Neural cell (in vitro differentiated cells): Measurements from ENCODE around the gene FOXO1. TPM values are rescaled to one million over a fixed set of nuclear protein-coding genes. Genes with fewer than 3 reads are reported as not detected.

Source experiments
- H2AFZ ChIP-seq: fragments of 200-600, 300-800 bp; sonication (generic), shearing (Covaris generic); 2 replicates; pipeline ENCODE4 v1.6.0; 2014; ENCODE audit warnings: low read depth, mild to moderate bottlenecking, antibody characterized with exemption, low read length, moderate library complexity
- H3F3A ChIP-seq: fragments of 200-600 bp; shearing (Covaris generic); 2 replicates; pipeline ENCODE4 v1.6.1; 2016; ENCODE audit warnings: mild to moderate bottlenecking, moderate library complexity, mixed read lengths, antibody characterized with exemption, low read length; ENCODE audit not compliant: insufficient read depth, poor library complexity, severe bottlenecking
- H3K27ac ChIP-seq: fragments of 200-600, 300-800 bp; sonication (generic), shearing (Covaris generic); 2 replicates; pipeline ENCODE4 v1.5.1; 2014; ENCODE audit warnings: mild to moderate bottlenecking, low read length, moderate library complexity
- H3K27me3 ChIP-seq: fragments of 300-800, 200-600 bp; sonication (generic), shearing (Covaris generic); 2 replicates; pipeline ENCODE4 v1.6.0; 2014; ENCODE audit warnings: mild to moderate bottlenecking, low read depth, low read length, moderate library complexity; ENCODE audit not compliant: insufficient read depth
- H3K36me3 ChIP-seq: fragments of 300-800, 200-600 bp; sonication (generic), shearing (Covaris generic); 2 replicates; pipeline ENCODE4 v1.5.1; 2014; ENCODE audit warnings: mild to moderate bottlenecking, antibody characterized with exemption, low read length, moderate library complexity; ENCODE audit not compliant: insufficient read depth
- H3K4me2 ChIP-seq: fragments of 300-800, 200-600 bp; sonication (generic), shearing (Covaris generic); 2 replicates; pipeline ENCODE4 v1.6.0; 2014; ENCODE audit warnings: mild to moderate bottlenecking, low read length
- H3K4me3 ChIP-seq: fragments of 300-800, 200-600 bp; sonication (generic), shearing (Covaris generic); 2 replicates; pipeline ENCODE4 v1.5.1; 2014; ENCODE audit warnings: mild to moderate bottlenecking, low read length, moderate library complexity
- H3K79me2 ChIP-seq: fragments of 200-600 bp; shearing (Covaris generic); replicated peaks from 2 replicates; pipeline ENCODE4 v1.6.0; 2014; ENCODE audit warnings: mild to moderate bottlenecking, low read length, moderate library complexity; ENCODE audit not compliant: insufficient read depth
- H3K9ac ChIP-seq: fragments of 300-800, 200-600 bp; sonication (generic), shearing (Covaris generic); 2 replicates; pipeline ENCODE4 v1.6.1; 2016; ENCODE audit warnings: mild to moderate bottlenecking, low read length, mixed read lengths
- H3K9me2 ChIP-seq: fragments of 200-600 bp; shearing (Covaris generic); 2 replicates; pipeline ENCODE4 v1.6.1; 2016; ENCODE audit warnings: mild to moderate bottlenecking, low read length, mixed read lengths; ENCODE audit not compliant: insufficient read depth
- H3K9me3 ChIP-seq: fragments of 200-600, 300-800 bp; sonication (generic), shearing (Covaris generic); 2 replicates; pipeline ENCODE4 v1.6.1; 2016; ENCODE audit warnings: mild to moderate bottlenecking, mixed run types, low read length, moderate library complexity, mixed read lengths
- H4K20me1 ChIP-seq: fragments of 200-600 bp; shearing (Covaris generic); 2 replicates; pipeline ENCODE4 v1.6.1; 2016; ENCODE audit warnings: mild to moderate bottlenecking, mixed run types; ENCODE audit not compliant: insufficient read depth
- EP300 ChIP-seq: fragments of 450-650 bp; conservative IDR thresholded peaks from 2 replicates; pipeline ENCODE4 v1.6.1; 2014; ENCODE audit warnings: antibody characterized with exemption, mild to moderate bottlenecking, moderate library complexity; ENCODE audit not compliant: poor library complexity, severe bottlenecking
- EZH2 ChIP-seq: fragments of 200-600, 300-800 bp; shearing (Covaris generic), sonication (generic); IDR thresholded peaks from 2 replicates; pipeline ENCODE4 v1.6.1; 2014; ENCODE audit warnings: antibody characterized with exemption, low read length, borderline replicate concordance, mild to moderate bottlenecking; ENCODE audit not compliant: insufficient read depth, poor library complexity, severe bottlenecking
- MXI1 ChIP-seq: fragments of 450-650 bp; conservative IDR thresholded peaks from 2 replicates; pipeline ENCODE4 v1.6.1; 2014; ENCODE audit warnings: antibody characterized with exemption, mild to moderate bottlenecking; ENCODE audit not compliant: poor library complexity, severe bottlenecking
- POLR2AphosphoS5 ChIP-seq: IDR thresholded peaks from 2 replicates; pipeline ENCODE4 v1.6.1; 2012
- RAD21 ChIP-seq: fragments of 450-650 bp; conservative IDR thresholded peaks from 2 replicates; pipeline ENCODE4 v1.6.1; 2014; ENCODE audit warnings: antibody characterized with exemption, mild to moderate bottlenecking, moderate library complexity
- SMC3 ChIP-seq: fragments of 450-650 bp; conservative IDR thresholded peaks from 2 replicates; pipeline ENCODE4 v1.6.1; 2014; ENCODE audit warnings: antibody characterized with exemption, mild to moderate bottlenecking, moderate library complexity; ENCODE audit not compliant: poor library complexity
- TAF1 ChIP-seq: IDR thresholded peaks from 2 replicates; pipeline ENCODE4 v1.6.1; 2012; ENCODE audit warnings: low read depth
- polyA plus RNA-seq: library from polyadenylated mRNA; depleted of rRNA; stranded (reverse); fragments of >200 nt; gene quantifications from 2 replicates; pipeline ENCODE4 v1.2.3, GENCODE V29; 2014
- TF ChIP-seq, protein P1 (sequence below): fragments of 450-650 bp; IDR thresholded peaks from 2 replicates; pipeline ENCODE4 v1.5.1; 2014; ENCODE audit warnings: antibody characterized with exemption, mild to moderate bottlenecking, moderate library complexity; ENCODE audit not compliant: poor library complexity, severe bottlenecking
- TF ChIP-seq, protein P2 (sequence below): IDR thresholded peaks from 2 replicates; pipeline ENCODE4 v1.6.1; 2012; ENCODE audit warnings: borderline replicate concordance

FOXO1 gene
- polyA plus RNA-seq, 1 donor from 2014 or later: 1.2 TPM

DNA sequence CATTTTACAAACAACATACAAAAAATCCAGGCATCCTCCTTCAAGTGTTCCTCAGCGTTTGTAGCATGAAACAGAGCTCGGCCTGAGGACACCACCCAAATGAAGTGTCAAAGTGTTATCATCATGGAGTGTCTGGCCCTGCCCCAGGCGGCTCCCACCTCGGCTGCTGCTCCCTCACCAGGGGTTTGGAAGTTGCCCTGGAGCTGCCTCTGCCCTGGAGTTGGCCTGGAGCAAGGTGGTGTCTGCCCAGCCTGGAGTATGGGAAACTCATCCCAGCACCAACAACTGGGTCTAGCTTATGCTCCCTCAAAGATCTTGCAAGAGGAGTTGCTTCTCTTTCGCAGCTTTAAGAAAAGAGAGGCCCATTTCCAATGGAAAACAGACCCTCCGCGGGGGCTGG lies 120.4 kb downstream of the FOXO1 start:
- no peak overlapping the region for H2AFZ ChIP-seq
- TF ChIP-seq EP300: no peak
- TF ChIP-seq SMC3: no peak
- TF ChIP-seq POLR2AphosphoS5: no peak
- TF ChIP-seq MXI1: no peak
- no peak for TF ChIP-seq EZH2
- TF ChIP-seq, protein P1, sequence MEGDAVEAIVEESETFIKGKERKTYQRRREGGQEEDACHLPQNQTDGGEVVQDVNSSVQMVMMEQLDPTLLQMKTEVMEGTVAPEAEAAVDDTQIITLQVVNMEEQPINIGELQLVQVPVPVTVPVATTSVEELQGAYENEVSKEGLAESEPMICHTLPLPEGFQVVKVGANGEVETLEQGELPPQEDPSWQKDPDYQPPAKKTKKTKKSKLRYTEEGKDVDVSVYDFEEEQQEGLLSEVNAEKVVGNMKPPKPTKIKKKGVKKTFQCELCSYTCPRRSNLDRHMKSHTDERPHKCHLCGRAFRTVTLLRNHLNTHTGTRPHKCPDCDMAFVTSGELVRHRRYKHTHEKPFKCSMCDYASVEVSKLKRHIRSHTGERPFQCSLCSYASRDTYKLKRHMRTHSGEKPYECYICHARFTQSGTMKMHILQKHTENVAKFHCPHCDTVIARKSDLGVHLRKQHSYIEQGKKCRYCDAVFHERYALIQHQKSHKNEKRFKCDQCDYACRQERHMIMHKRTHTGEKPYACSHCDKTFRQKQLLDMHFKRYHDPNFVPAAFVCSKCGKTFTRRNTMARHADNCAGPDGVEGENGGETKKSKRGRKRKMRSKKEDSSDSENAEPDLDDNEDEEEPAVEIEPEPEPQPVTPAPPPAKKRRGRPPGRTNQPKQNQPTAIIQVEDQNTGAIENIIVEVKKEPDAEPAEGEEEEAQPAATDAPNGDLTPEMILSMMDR: no peak
- TF ChIP-seq, protein P2, sequence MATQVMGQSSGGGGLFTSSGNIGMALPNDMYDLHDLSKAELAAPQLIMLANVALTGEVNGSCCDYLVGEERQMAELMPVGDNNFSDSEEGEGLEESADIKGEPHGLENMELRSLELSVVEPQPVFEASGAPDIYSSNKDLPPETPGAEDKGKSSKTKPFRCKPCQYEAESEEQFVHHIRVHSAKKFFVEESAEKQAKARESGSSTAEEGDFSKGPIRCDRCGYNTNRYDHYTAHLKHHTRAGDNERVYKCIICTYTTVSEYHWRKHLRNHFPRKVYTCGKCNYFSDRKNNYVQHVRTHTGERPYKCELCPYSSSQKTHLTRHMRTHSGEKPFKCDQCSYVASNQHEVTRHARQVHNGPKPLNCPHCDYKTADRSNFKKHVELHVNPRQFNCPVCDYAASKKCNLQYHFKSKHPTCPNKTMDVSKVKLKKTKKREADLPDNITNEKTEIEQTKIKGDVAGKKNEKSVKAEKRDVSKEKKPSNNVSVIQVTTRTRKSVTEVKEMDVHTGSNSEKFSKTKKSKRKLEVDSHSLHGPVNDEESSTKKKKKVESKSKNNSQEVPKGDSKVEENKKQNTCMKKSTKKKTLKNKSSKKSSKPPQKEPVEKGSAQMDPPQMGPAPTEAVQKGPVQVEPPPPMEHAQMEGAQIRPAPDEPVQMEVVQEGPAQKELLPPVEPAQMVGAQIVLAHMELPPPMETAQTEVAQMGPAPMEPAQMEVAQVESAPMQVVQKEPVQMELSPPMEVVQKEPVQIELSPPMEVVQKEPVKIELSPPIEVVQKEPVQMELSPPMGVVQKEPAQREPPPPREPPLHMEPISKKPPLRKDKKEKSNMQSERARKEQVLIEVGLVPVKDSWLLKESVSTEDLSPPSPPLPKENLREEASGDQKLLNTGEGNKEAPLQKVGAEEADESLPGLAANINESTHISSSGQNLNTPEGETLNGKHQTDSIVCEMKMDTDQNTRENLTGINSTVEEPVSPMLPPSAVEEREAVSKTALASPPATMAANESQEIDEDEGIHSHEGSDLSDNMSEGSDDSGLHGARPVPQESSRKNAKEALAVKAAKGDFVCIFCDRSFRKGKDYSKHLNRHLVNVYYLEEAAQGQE: no peak
- TF ChIP-seq TAF1: no peak
- no peak for TF ChIP-seq RAD21

DNA sequence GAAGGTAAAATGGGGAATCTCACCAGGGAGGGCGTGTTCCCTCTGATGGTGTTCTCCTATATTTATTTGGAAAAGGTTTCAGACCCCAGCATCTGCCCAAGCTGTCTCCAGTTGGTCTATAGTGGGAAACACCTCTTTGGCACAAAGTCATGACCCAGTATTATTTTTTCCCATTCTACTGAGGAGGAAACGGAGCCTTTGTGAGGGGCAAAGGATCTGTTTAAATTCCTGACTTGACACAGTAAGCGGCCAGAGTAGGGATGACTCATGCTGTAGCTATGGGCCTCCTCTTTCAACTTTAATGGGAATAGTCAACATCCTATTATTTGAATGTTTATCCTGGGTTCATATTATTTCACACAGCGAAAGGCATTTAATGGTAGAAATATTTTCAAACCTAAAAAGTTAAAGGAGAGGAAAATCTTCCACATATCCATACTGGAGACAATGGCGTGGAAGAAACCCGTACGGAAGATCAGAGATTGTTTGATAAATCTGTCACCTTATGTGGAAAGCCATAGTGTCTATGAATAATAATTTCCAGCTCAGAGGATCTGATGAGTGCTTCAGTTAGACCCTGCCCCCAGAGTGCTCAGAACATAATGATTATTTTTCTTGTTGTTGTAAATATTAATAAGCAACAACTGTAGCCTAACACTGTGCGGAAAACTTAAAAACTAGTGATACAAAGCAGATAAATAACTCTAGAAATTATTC lies 126.0 kb downstream of the FOXO1 start:
- no peaks in the 10 kb centered on the region for H3K27me3 ChIP-seq
- no peaks in the 10 kb centered on the region for H3F3A ChIP-seq
- H3K9me2 ChIP-seq: no peaks in the 10 kb centered on the region
- H3K36me3 ChIP-seq: no peaks in the 10 kb centered on the region
- H4K20me1 ChIP-seq: no peaks in the 10 kb centered on the region
- TF ChIP-seq RAD21: no peak
- H2AFZ ChIP-seq: no peak overlapping the region
- H3K4me2 ChIP-seq: no peak overlapping the region
- no peak overlapping the region for H3K9ac ChIP-seq
- H3K79me2 ChIP-seq: no peaks in the 10 kb centered on the region
- H3K27ac ChIP-seq: no peak overlapping the region
- no peak overlapping the region for H3K4me3 ChIP-seq
- no peaks in the 10 kb centered on the region for H3K9me3 ChIP-seq

More for the DNA sequence above, 120.4 kb downstream of the FOXO1 start:
- Histone ChIP-seq H3K4me2 (no peak overlapping the region), H3K9ac (no peak overlapping the region), H4K20me1 (no peaks in the 10 kb centered on the region), H3K9me2 (no peaks in the 10 kb centered on the region), H3K27me3 (no peaks in the 10 kb centered on the region), H3K27ac (no peak overlapping the region), H3K36me3 (no peaks in the 10 kb centered on the region), H3F3A (no peaks in the 10 kb centered on the region), H3K4me3 (no peak overlapping the region), H3K9me3 (no peaks in the 10 kb centered on the region), H3K79me2 (no peaks in the 10 kb centered on the region)
